Bronchial epithelial cell (primary cell): Measurements from ENCODE around the gene GOLGA6L6. TPM values are rescaled to one million over a fixed set of nuclear protein-coding genes. Genes with fewer than 3 reads are reported as not detected.
"Not testable (repeated sequence)": the region's sequence is repeated elsewhere in the genome, so short reads cannot be mapped to it uniquely, and the experiment has no call there.

Experiments
- DNase-seq: peaks from one replicate; pipeline ENCODE4 v3.0.0-alpha.2; 2010; ENCODE audit warnings: low read depth
- FAIRE-seq: peaks from 2 replicates; lab custom pipeline; 2011; peaks lifted over from hg19 to GRCh38; lab: Jason Lieb, UNC
- H3K27me3 ChIP-seq: 2 replicates; pipeline ENCODE4 v1.5.1; 2011; ENCODE audit warnings: low read length; ENCODE audit not compliant: control insufficient read depth, insufficient read depth
- H3K36me3 ChIP-seq: 2 replicates; pipeline ENCODE4 v1.5.1; 2011; ENCODE audit warnings: low read length; ENCODE audit not compliant: control insufficient read depth, insufficient read depth
- H3K4me3 ChIP-seq: 2 replicates; pipeline ENCODE4 v1.5.1; 2011; ENCODE audit warnings: mild to moderate bottlenecking, low read depth, low read length, control low read depth
- total RNA-seq: library from RNA; depleted of rRNA; stranded (reverse); fragments of >200 nt; gene quantifications from 2 replicates; pipeline ENCODE4 v1.2.1, GENCODE V29; 2014

The GOLGA6L6 gene
- total RNA-seq, result not detected in 2 replicates

- H3K36me3 ChIP-seq, FAIRE-seq, DNase-seq: not testable (repeated sequence)
Observed at GRCh38 chr15:20541700-20542099, at the start of gene GOLGA6L6. Gene GOLGA6L6 (minus strand): TSS chr15:20541800. CDS start chr15:20541709, 91 bp downstream.

DNA sequence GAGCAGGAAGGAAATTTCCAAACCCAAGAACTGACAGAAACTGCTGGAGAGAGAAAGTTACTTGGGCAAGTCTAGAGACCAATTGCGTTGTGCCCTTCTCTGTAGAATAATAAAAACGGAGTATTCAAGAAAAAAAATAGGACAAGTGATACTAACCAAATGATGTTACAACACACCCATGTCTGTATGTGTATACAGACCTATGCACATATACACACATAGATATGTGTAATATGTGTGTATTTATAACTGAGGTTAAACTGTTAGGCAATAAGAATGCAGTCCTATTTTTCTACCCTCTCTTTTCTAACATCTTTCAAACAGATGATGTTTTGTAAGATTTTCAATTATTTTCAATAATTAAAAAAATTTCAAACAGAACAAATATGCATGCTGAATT is 48.5 kb upstream of the GOLGA6L6 start:
- not testable (repeated sequence) for DNase-seq, FAIRE-seq

More at GRCh38 chr15:20541700-20542099, at the start of gene GOLGA6L6:
- not testable (repeated sequence) for H3K4me3 ChIP-seq, H3K27me3 ChIP-seq

DNA sequence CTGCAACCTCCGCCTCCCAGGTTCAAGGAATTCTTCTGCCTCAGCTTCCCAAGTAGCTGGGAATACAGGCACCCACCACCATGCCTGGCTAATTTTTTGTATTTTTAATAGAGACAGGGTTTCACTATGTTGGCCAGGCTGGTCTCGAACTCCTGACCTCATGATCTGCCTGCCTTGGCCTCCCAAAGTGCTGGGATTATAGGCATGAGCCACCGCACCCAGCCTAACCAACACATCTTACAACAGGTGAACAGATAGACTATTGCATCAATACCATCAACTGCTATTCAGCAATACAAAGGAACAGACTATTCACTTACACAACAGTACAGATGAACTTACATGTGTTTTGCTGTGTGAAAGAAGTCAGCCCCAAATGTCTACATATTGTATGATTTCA is 45.2 kb upstream of the GOLGA6L6 start:
- H3K27me3 ChIP-seq, H3K4me3 ChIP-seq, FAIRE-seq, H3K36me3 ChIP-seq, DNase-seq: not testable (repeated sequence)

More for the DNA sequence above, 48.5 kb upstream of the GOLGA6L6 start:
- not testable (repeated sequence) for H3K36me3 ChIP-seq, H3K4me3 ChIP-seq, H3K27me3 ChIP-seq

- not testable (repeated sequence) for DNase-seq, FAIRE-seq, H3K4me3 ChIP-seq, H3K36me3 ChIP-seq, H3K27me3 ChIP-seq
Observed at GRCh38 chr15:20582726-20583115, 41.1 kb upstream of the GOLGA6L6 start.

GRCh38 chr15:20582109-20582725 is 40.6 kb upstream of the GOLGA6L6 start:
- H3K36me3 ChIP-seq, H3K27me3 ChIP-seq, DNase-seq, H3K4me3 ChIP-seq, FAIRE-seq: not testable (repeated sequence)

DNA sequence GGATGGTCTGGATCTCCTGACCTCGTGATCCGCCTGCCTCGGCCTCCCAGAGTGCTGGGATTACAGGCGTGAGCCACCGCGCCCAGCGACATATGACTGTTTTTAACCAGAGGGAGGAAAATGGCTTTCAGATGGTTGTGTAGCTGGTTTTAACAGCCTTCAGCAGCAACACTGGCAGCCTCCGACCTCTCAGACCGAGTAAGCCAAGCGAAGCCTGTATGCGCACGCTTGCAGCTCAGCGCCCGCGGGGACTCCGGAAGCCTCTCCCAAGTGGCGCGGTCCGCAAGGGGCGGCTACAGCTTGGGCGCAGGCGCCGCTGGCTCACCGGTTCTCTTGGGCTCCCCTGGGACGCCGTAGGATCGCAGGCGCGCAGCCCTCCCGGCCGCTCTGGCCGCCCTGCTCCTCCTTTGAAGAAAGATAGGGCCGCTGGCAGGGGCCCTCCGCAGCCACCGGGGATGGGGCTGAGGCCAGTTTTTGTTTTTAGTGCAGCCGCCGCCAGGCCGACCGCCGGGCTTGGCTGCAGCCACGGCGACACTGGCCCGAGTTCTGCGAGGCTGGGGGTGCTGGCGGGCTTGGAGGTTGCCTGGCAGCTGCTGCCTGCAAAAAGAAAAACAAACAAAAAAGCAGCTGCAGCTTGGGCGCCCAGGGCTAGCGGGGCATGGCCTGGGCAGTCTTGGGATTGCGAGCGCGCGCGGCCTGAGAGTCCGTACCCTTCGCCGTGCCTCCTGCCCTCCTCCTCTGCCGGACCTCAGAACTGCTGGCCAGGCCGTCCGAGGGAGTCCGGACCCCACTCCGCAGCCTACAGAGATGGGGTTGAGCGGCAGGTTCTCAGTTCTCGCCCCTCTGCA is 39.9 kb upstream of the GOLGA6L6 start:
- not testable (repeated sequence) for H3K36me3 ChIP-seq, FAIRE-seq, H3K27me3 ChIP-seq, H3K4me3 ChIP-seq, DNase-seq

DNA sequence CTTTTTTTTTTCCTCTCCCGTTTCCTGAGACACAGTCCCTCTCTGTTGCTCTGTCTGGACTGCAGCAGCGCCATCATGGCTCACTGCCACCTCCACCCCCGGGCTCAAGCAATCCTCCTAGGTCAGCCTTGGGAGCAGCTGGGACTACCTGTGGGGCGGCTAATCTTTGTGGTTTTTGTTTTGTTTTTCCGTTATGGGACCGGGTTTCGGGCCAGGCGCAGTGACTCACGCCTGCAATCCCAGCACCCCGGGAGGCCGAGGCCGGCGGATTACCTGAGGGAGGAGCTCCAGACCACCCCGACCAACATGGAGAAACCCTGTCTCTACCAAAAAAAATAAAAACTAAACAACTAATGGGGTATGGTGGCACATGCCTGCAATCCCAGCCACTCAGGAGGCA is 38.1 kb upstream of the GOLGA6L6 start:
- FAIRE-seq, H3K27me3 ChIP-seq: not testable (repeated sequence)

DNA sequence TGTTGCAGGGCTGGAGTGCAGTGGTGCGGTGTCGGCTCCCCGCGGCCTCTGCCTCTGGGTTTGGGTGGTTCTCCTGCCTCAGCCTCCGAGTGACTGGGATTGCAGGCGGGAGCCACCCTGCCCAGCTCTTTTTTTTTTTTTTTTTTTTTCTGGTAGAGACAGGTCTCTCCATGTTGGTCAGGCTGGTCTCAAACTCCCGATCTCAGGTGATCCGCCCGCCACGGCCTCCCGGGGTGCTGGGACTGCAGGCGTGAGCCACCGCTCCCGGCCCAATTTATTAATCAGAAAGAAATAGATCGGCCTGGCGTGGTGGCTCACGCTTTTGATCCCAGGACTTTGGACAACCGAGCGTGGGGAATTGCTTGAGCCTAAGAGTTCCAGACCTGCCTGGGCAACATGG is 9.7 kb upstream of the GOLGA6L6 start:
- FAIRE-seq, H3K4me3 ChIP-seq, H3K27me3 ChIP-seq, DNase-seq, H3K36me3 ChIP-seq: not testable (repeated sequence)

More for the DNA sequence above, 38.1 kb upstream of the GOLGA6L6 start:
- not testable (repeated sequence) for DNase-seq, H3K36me3 ChIP-seq, H3K4me3 ChIP-seq

GRCh38 chr15:20505926-20506658 is 35.5 kb downstream of the GOLGA6L6 start:
- not testable (repeated sequence) for H3K27me3 ChIP-seq, H3K36me3 ChIP-seq, DNase-seq, H3K4me3 ChIP-seq, FAIRE-seq

DNA sequence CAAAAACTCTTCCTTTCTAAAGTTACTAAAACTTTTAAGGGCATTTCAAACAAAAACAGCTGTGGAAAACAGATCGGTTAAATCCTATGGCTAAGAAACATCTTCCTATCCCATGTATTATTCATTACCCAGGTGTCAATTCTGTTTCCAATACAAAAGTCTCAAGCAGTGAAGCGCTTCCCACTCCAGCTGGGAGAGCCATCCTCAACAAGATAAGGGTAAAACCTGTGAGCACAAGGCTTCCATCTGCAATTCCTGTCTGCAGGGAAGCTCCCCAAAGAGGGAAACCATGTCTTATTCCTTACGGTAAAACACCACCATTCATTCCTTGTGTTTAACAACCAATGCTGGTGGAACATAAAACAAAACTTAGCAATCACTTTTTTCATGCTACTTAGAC is 38.8 kb downstream of the GOLGA6L6 start:
- not testable (repeated sequence) for DNase-seq, H3K4me3 ChIP-seq, FAIRE-seq, H3K36me3 ChIP-seq, H3K27me3 ChIP-seq

- not testable (repeated sequence) for FAIRE-seq, H3K27me3 ChIP-seq, DNase-seq, H3K36me3 ChIP-seq, H3K4me3 ChIP-seq
Observed at GRCh38 chr15:20501512-20502222, 39.9 kb downstream of the GOLGA6L6 start.

- not testable (repeated sequence) for DNase-seq, H3K27me3 ChIP-seq, H3K36me3 ChIP-seq, FAIRE-seq, H3K4me3 ChIP-seq
Observed at GRCh38 chr15:20497781-20498180, 43.8 kb downstream of the GOLGA6L6 start.

- not testable (repeated sequence) for H3K36me3 ChIP-seq, H3K27me3 ChIP-seq, DNase-seq, H3K4me3 ChIP-seq, FAIRE-seq
Observed at GRCh38 chr15:20493035-20493434, 48.6 kb downstream of the GOLGA6L6 start.
